Measurements from ENCODE around the gene PTGR2.
"Not testable (repeated sequence)": the region's sequence is repeated elsewhere in the genome, so short reads cannot be mapped to it uniquely, and the experiment has no call there.

PTGR2 gene

GRCh38 chr14:73833530-73834260, 17.9 kb upstream of the PTGR2 start:
- peak; percentile 58 for DNase-seq (ENCODE audit: low spot score)

- no peak for DNase-seq (ENCODE audit: low spot score)
These were observed 17.4 kb upstream of the PTGR2 start for GRCh38 chr14:73834261-73834625.

GRCh38 chr14:73838293-73839034, 13.2 kb upstream of the PTGR2 start:
- not testable (repeated sequence) for DNase-seq (ENCODE audit: low spot score)

GRCh38 chr14:73842201-73842600, 9.4 kb upstream of the PTGR2 start:
- DNase-seq (ENCODE audit: low spot score): no peak

- no peak for DNase-seq (ENCODE audit: low spot score)
These were observed 8.8 kb upstream of the PTGR2 start for GRCh38 chr14:73842851-73843250.

GRCh38 chr14:73843296-73843695, 8.3 kb upstream of the PTGR2 start:
- no peak for DNase-seq (ENCODE audit: low spot score)

GRCh38 chr14:73846947-73847346, 4.7 kb upstream of the PTGR2 start:
- DNase-seq (ENCODE audit: low spot score): no peak

- peak; percentile 8 for DNase-seq (ENCODE audit: low spot score)
These were observed 631 bp upstream of the PTGR2 start for GRCh38 chr14:73851000-73851399.

- no peak for DNase-seq (ENCODE audit: low spot score)
These were observed 7.5 kb downstream of the PTGR2 start for GRCh38 chr14:73859145-73859544.

- no peak for DNase-seq (ENCODE audit: low spot score)
These were observed 9.4 kb downstream of the PTGR2 start for GRCh38 chr14:73861073-73861472.

- DNase-seq (ENCODE audit: low spot score): no peak
These were observed 10.8 kb downstream of the PTGR2 start for GRCh38 chr14:73862480-73862879.

GRCh38 chr14:73863209-73863608, 11.6 kb downstream of the PTGR2 start:
- DNase-seq (ENCODE audit: low spot score): no peak

GRCh38 chr14:73865534-73866113, 14.0 kb downstream of the PTGR2 start:
- no peak for DNase-seq (ENCODE audit: low spot score)

- not testable (repeated sequence) for DNase-seq (ENCODE audit: low spot score)
These were observed 18.1 kb downstream of the PTGR2 start for GRCh38 chr14:73869754-73870153.

- no peak for DNase-seq (ENCODE audit: low spot score)
These were observed 19.0 kb downstream of the PTGR2 start for GRCh38 chr14:73870525-73871235.

- DNase-seq (ENCODE audit: low spot score): no peak
These were observed 22.0 kb downstream of the PTGR2 start for GRCh38 chr14:73873660-73874059.

- DNase-seq (ENCODE audit: low spot score): no peak
These were observed 26.2 kb downstream of the PTGR2 start for GRCh38 chr14:73877790-73878189.

- no peak for DNase-seq (ENCODE audit: low spot score)
These were observed 26.8 kb downstream of the PTGR2 start for GRCh38 chr14:73878436-73878835.

- DNase-seq (ENCODE audit: low spot score): no peak
These were observed 27.4 kb downstream of the PTGR2 start for GRCh38 chr14:73879027-73879426.

GRCh38 chr14:73884438-73885190, 33.0 kb downstream of the PTGR2 start:
- no peak for DNase-seq (ENCODE audit: low spot score)

- peak; percentile 89 for DNase-seq (ENCODE audit: low spot score)
These were observed 35.1 kb downstream of the PTGR2 start, which contains the start of gene ZNF410 for GRCh38 chr14:73886449-73887317. TSS of gene ZNF410 (plus strand) at chr14:73886859. CDS start at chr14:73892176, 5,317 bp downstream.

Data from pons (tissue), 1 donor.